GM23338 (cell line): ENCODE measurements around the gene GNA15. TPM values are rescaled to one million over a fixed set of nuclear protein-coding genes. Genes with fewer than 3 reads are reported as not detected.

Source experiments
- ATAC-seq: fragments of 200-7000 bp; cut with Tn5 transposase; 3 replicates; pipeline ENCODE4 v1.9.1; 2020
- DNase-seq: peaks from one replicate; pipeline ENCODE4 v3.0.0-alpha.2; 2015; ENCODE audit warnings: low spot score
- H2AFZ ChIP-seq: fragments of 200-600 bp; sonication (generic); 2 replicates; pipeline ENCODE4 v1.8.0; 2016; ENCODE audit warnings: antibody characterized with exemption, mild to moderate bottlenecking, moderate library complexity
- H3F3A ChIP-seq: fragments of 200-600 bp; sonication (generic); replicated peaks from 2 replicates; pipeline ENCODE4 v1.8.0; 2017; ENCODE audit warnings: antibody characterized with exemption, mixed run types, low read depth
- H3K27ac ChIP-seq: fragments of 200-600 bp; sonication (generic); 2 replicates; pipeline ENCODE4 v1.6.1; 2016; ENCODE audit warnings: low read depth
- H3K27me3 ChIP-seq: fragments of 200-600 bp; sonication (generic); 2 replicates; pipeline ENCODE4 v1.8.0; 2016; ENCODE audit warnings: mild to moderate bottlenecking, mixed run types, moderate library complexity; ENCODE audit not compliant: insufficient read depth
- H3K36me3 ChIP-seq: fragments of 200-600 bp; sonication (generic); 2 replicates; pipeline ENCODE4 v1.8.0; 2016; ENCODE audit warnings: mild to moderate bottlenecking; ENCODE audit not compliant: insufficient read depth
- H3K4me1 ChIP-seq: fragments of 200-600 bp; sonication (generic); 2 replicates; pipeline ENCODE4 v1.8.0; 2016; ENCODE audit warnings: mild to moderate bottlenecking, moderate library complexity; ENCODE audit not compliant: insufficient read depth
- H3K4me2 ChIP-seq: fragments of 200-600 bp; sonication (generic); 2 replicates; pipeline ENCODE4 v1.7.1; 2017; ENCODE audit warnings: mixed run types
- H3K4me3 ChIP-seq: fragments of 200-600 bp; sonication (generic); 2 replicates; pipeline ENCODE4 v1.6.1; 2016; ENCODE audit warnings: mixed run types
- H3K79me2 ChIP-seq: fragments of 200-600 bp; sonication (generic); replicated peaks from 2 replicates; pipeline ENCODE4 v1.8.0; 2017; ENCODE audit warnings: mild to moderate bottlenecking; ENCODE audit not compliant: insufficient read depth
- H3K9me2 ChIP-seq: fragments of 200-600 bp; sonication (generic); 2 replicates; pipeline ENCODE4 v1.8.0; 2017; ENCODE audit not compliant: insufficient read depth
- H4K20me1 ChIP-seq: fragments of 200-600 bp; sonication (generic); replicated peaks from 2 replicates; pipeline ENCODE4 v1.8.0; 2017; ENCODE audit warnings: mild to moderate bottlenecking; ENCODE audit not compliant: insufficient read depth
- H3K27ac Mint-ChIP-seq: 2 replicates; pipeline ENCODE4 v1.8.0; 2020; ENCODE audit warnings: inconsistent platforms, mild to moderate bottlenecking, moderate library complexity, mixed read lengths
- H3K27me3 Mint-ChIP-seq: 3 replicates; pipeline ENCODE4 v1.8.0; 2022; ENCODE audit warnings: low read depth, mild to moderate bottlenecking, moderate library complexity, mixed read lengths, inconsistent platforms; ENCODE audit not compliant: insufficient read depth, poor library complexity
- H3K36me3 Mint-ChIP-seq: 3 replicates; pipeline ENCODE4 v1.8.0; 2021; ENCODE audit warnings: low read depth, mild to moderate bottlenecking, inconsistent platforms, moderate library complexity, mixed read lengths
- H3K4me1 Mint-ChIP-seq: 3 replicates; pipeline ENCODE4 v1.8.0; 2020; ENCODE audit warnings: mild to moderate bottlenecking, inconsistent platforms, mixed read lengths
- H3K4me3 Mint-ChIP-seq: 3 replicates; pipeline ENCODE4 v1.8.0; 2021; ENCODE audit warnings: moderate library complexity, mild to moderate bottlenecking, inconsistent platforms, mixed read lengths
- H3K9me3 Mint-ChIP-seq: 3 replicates; pipeline ENCODE4 v1.8.0; 2020; ENCODE audit warnings: moderate library complexity, mild to moderate bottlenecking, inconsistent platforms, mixed read lengths
- CREB1 ChIP-seq: fragments of 250-450 bp; sonication (Bioruptor Pico); IDR thresholded peaks from 2 replicates; pipeline ENCODE4 v1.5.0; 2020; ENCODE audit warnings: low read depth, mild to moderate bottlenecking, moderate library complexity
- ETS1 ChIP-seq: IDR thresholded peaks from 2 replicates; pipeline ENCODE4 v1.6.1; 2016; ENCODE audit warnings: antibody characterized with exemption
- EZH2 ChIP-seq: fragments of 200-600 bp; sonication (generic); IDR thresholded peaks from one replicate; pipeline ENCODE4 v1.8.0; 2017; ENCODE audit warnings: antibody characterized with exemption, mild to moderate bottlenecking, low read depth; ENCODE audit not compliant: unreplicated experiment
- JUNB ChIP-seq: IDR thresholded peaks from one replicate; pipeline ENCODE4 v1.6.1; 2016; ENCODE audit warnings: antibody characterized with exemption; ENCODE audit not compliant: unreplicated experiment
- NANOG ChIP-seq: IDR thresholded peaks from 2 replicates; pipeline ENCODE4 v1.6.1; 2016; ENCODE audit warnings: antibody characterized with exemption, borderline replicate concordance
- POLR2AphosphoS5 ChIP-seq: IDR thresholded peaks from 2 replicates; pipeline ENCODE4 v1.6.1; 2016; ENCODE audit warnings: antibody characterized with exemption, low read depth
- STAT1 ChIP-seq: IDR thresholded peaks from one replicate; pipeline ENCODE4 v1.6.1; 2016; ENCODE audit warnings: antibody characterized with exemption; ENCODE audit not compliant: unreplicated experiment
- ZNF114 ChIP-seq: fragments of 250-450 bp; sonication (Bioruptor Pico); IDR thresholded peaks from 2 replicates; pipeline ENCODE4 v1.5.0; 2020; ENCODE audit warnings: mild to moderate bottlenecking, moderate library complexity
- ZNF331 ChIP-seq: fragments of 250-450 bp; sonication (Bioruptor Pico); IDR thresholded peaks from 2 replicates; pipeline ENCODE4 v1.5.0; 2020; ENCODE audit warnings: low read depth, mild to moderate bottlenecking, moderate library complexity
- polyA plus RNA-seq: library from polyadenylated mRNA; unstranded; fragments of >200 nt; fragmentation: Nextera tagmentation; extraction: Ambion mirVana; gene quantifications from 2 replicates; pipeline ENCODE4 v1.2.1, GENCODE V29; 2016
- total RNA-seq: library from RNA; depleted of rRNA; stranded (reverse); fragments of >200 nt; shearing (Covaris generic); gene quantifications from 2 replicates; pipeline ENCODE4 v1.2.3, GENCODE V29; 2014
- TF ChIP-seq, protein P1 (sequence below): IDR thresholded peaks from one replicate; pipeline ENCODE4 v1.6.1; 2018; ENCODE audit warnings: antibody characterized with exemption; ENCODE audit not compliant: unreplicated experiment
- TF ChIP-seq, protein P2 (sequence below), 2 experiments: fragments of 200-600 bp in 1 of 2; sonication (generic) in 1 of 2; conservative IDR thresholded peaks; 2 replicates each; pipeline versions ENCODE4 v1.5.1 to v1.6.1; 2016 to 2017; ENCODE audit warnings: antibody characterized with exemption in 2 of 2, low read depth in 2 of 2, mild to moderate bottlenecking in 2 of 2, moderate library complexity in 1 of 2

GNA15 gene
- total and polyA plus RNA-seq, 2 experiments from 2014 or later: 0.14 to 0.31 TPM

DNA sequence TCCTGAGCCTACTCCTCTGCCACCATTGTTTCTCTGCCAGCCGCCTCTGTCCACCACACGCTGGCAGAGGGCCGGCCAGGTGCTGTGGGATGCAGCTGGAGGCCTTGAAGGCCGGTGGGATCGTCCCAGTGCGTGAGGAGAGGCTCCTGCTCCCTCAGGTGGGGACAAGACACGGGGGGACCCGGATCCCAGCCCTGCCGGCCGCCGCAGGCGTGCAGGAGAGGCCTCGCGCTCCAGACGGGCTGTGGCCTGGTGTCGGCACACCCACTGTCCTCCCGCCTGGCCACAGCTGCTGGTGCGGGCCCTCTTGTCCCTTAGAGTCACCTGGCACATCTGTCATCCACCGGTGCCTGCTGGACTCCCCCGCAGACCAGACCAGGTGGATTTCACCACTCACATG lies 18.1 kb upstream of the GNA15 start:
- no peaks in the 10 kb centered on the region for H3K9me3 Mint-ChIP-seq
- Histone ChIP-seq H3K27ac (no peak overlapping the region), H4K20me1 (no peaks in the 10 kb centered on the region), H3K36me3 (no peaks in the 10 kb centered on the region), H3K4me2 (no peak overlapping the region), H3K9me2 (no peaks in the 10 kb centered on the region), H2AFZ (no peak overlapping the region), H3K4me1 (no peaks in the 10 kb centered on the region), H3K4me3 (no peak overlapping the region), H3F3A (no peaks in the 10 kb centered on the region), H3K79me2 (no peaks in the 10 kb centered on the region), H3K27me3 (no peaks in the 10 kb centered on the region)
- no peak for DNase-seq
- no peak for TF ChIP-seq POLR2AphosphoS5
- TF ChIP-seq ETS1: no peak
- no peak for TF ChIP-seq JUNB
- no peak for TF ChIP-seq STAT1
- TF ChIP-seq, protein P1, sequence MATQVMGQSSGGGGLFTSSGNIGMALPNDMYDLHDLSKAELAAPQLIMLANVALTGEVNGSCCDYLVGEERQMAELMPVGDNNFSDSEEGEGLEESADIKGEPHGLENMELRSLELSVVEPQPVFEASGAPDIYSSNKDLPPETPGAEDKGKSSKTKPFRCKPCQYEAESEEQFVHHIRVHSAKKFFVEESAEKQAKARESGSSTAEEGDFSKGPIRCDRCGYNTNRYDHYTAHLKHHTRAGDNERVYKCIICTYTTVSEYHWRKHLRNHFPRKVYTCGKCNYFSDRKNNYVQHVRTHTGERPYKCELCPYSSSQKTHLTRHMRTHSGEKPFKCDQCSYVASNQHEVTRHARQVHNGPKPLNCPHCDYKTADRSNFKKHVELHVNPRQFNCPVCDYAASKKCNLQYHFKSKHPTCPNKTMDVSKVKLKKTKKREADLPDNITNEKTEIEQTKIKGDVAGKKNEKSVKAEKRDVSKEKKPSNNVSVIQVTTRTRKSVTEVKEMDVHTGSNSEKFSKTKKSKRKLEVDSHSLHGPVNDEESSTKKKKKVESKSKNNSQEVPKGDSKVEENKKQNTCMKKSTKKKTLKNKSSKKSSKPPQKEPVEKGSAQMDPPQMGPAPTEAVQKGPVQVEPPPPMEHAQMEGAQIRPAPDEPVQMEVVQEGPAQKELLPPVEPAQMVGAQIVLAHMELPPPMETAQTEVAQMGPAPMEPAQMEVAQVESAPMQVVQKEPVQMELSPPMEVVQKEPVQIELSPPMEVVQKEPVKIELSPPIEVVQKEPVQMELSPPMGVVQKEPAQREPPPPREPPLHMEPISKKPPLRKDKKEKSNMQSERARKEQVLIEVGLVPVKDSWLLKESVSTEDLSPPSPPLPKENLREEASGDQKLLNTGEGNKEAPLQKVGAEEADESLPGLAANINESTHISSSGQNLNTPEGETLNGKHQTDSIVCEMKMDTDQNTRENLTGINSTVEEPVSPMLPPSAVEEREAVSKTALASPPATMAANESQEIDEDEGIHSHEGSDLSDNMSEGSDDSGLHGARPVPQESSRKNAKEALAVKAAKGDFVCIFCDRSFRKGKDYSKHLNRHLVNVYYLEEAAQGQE: no peak
- TF ChIP-seq ZNF331 (CRISPR knock-in tag): no peak
- no peak overlapping the region for H3K27ac Mint-ChIP-seq
- peaks cover 7% of the 10 kb centered on the region for H3K27me3 Mint-ChIP-seq
- no peak for ATAC-seq
- no peaks in the 10 kb centered on the region for H3K36me3 Mint-ChIP-seq
- no peak overlapping the region for H3K4me3 Mint-ChIP-seq
- peaks cover 2% of the 10 kb centered on the region; the same call in 2 of the 3 replicates for H3K4me1 Mint-ChIP-seq

DNA sequence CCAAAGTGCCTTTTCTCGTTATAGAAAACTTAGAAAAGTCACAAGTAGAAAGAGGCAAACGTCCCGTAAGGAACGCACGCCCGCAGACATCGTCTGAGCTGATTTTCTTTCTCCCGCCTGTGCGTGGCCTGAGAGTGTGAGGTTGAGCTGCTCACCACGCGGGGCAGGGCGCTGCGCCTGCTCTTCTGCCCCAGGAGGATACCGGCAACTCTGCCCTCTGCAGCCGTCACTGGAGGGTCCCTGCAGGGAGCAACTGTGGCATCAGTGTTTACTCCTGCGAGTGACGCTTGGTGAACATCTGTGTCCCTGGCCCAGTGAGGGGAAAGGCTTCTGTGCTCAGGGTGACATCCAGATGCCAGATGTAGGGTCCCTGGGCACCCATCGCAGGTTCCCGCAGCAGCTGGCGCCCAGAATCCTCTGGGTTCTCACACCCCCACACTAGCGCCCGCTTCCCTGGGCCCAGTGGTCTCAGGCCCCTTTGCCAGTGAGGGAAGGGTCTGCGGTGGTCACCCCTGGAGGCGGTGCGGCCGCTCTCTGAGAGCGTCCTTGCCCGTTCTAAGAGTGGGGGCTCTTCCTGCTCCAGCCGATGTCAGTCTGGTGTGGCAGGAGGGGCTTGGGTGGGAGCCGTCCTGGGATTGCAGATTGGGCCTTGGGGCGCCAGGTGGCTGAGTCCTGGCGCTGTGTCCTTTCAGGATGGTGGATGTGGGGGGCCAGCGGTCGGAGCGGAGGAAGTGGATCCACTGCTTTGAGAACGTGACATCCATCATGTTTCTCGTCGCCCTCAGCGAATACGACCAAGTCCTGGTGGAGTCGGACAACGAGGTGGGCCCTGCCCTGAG lies 17.4 kb upstream of the GNA15 start:
- H3K36me3 ChIP-seq: no peaks in the 10 kb centered on the region
- TF ChIP-seq CREB1 (CRISPR knock-in tag) (no peak), ZNF114 (CRISPR knock-in tag) (no peak), NANOG (no peak), EZH2 (no peak), ETS1 (no peak), STAT1 (no peak), JUNB (no peak)
- TF ChIP-seq, protein P2, sequence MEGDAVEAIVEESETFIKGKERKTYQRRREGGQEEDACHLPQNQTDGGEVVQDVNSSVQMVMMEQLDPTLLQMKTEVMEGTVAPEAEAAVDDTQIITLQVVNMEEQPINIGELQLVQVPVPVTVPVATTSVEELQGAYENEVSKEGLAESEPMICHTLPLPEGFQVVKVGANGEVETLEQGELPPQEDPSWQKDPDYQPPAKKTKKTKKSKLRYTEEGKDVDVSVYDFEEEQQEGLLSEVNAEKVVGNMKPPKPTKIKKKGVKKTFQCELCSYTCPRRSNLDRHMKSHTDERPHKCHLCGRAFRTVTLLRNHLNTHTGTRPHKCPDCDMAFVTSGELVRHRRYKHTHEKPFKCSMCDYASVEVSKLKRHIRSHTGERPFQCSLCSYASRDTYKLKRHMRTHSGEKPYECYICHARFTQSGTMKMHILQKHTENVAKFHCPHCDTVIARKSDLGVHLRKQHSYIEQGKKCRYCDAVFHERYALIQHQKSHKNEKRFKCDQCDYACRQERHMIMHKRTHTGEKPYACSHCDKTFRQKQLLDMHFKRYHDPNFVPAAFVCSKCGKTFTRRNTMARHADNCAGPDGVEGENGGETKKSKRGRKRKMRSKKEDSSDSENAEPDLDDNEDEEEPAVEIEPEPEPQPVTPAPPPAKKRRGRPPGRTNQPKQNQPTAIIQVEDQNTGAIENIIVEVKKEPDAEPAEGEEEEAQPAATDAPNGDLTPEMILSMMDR (conservative IDR thresholded peaks at IDR 0.05; ENCODE audit: low read depth in 2 of 2): no peak
- TF ChIP-seq, protein P1: no peak

More for the DNA sequence above, 17.4 kb upstream of the GNA15 start:
- H3K4me1 Mint-ChIP-seq: no peaks in the 10 kb centered on the region; the same call in 2 of the 3 replicates
- H3K9me3 Mint-ChIP-seq: no peaks in the 10 kb centered on the region
- no peaks in the 10 kb centered on the region for H4K20me1 ChIP-seq
- ATAC-seq (no peak), DNase-seq (no peak)
- H3K4me2 ChIP-seq: no peak overlapping the region
- H3K27ac Mint-ChIP-seq: no peak overlapping the region; the same call in 1 of the 2 replicates
- H3K4me3 Mint-ChIP-seq: no peak overlapping the region
- peaks cover 7% of the 10 kb centered on the region for H3K27me3 Mint-ChIP-seq
- no peaks in the 10 kb centered on the region for H3K4me1 ChIP-seq
- no peaks in the 10 kb centered on the region for H3K79me2 ChIP-seq
- H3K9me2 ChIP-seq: no peaks in the 10 kb centered on the region
- H2AFZ ChIP-seq: no peak overlapping the region
- no peaks in the 10 kb centered on the region for H3F3A ChIP-seq
- H3K36me3 Mint-ChIP-seq: no peaks in the 10 kb centered on the region
- no peak overlapping the region for H3K4me3 ChIP-seq
- no peak overlapping the region for H3K27ac ChIP-seq
- H3K27me3 ChIP-seq: no peaks in the 10 kb centered on the region
